ENCODE measurements around the gene MIGA1. TPM values are rescaled to one million over a fixed set of nuclear protein-coding genes. Genes with fewer than 3 reads are reported as not detected.

Gene MIGA1
- total and polyA plus RNA-seq, 2 of the 13 experiments (the other 11 are each of a cell fraction or from before 2014, with no cell fraction given) = 3.8 to 6.6 TPM

DNA sequence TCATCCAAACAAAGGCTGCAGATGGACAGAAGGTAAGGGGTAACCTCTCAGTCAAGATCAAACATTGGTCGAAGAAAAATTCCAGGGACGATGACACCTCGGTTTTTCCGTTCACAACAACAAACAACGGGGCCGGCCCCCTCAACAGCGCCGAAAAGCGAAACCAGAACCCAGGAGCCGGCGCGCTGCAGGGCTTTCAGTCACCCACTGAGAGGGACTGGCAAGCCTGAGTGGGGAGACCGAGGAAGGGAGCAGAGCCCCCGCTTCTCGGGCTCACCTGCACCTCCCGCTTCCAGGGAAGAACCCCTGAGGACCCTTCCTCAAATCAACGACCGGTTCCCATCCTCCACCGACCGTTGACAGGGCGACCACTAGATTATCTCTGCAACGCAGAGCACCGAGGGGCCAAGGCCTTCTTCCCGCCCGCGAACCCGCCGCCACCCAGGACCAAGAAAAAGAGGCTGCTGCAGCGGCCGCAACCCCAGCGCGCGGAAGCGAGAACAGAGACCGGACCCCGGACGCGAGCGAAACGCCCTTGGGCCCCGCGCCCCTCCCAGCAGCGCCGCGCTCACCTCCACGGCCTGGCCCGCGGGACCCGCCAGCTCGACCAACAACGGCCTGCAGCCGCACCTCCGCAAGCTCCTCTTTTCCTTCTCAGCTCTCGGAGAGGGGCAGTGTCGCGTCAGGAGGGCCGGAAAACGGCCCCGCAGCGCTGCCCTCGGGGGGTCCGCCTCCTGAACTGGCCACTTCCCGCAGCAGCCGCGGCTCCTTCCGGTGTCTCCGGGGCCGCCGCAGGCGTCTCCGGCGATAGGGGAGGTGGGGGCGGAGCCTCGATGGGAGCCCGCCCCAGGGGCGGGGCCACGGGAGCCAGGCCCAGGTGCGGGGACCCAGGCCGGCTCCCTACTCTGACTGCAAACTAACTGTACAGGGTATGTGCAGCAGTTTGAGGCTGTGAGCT lies 20.1 kb upstream of the MIGA1 start, which contains the start of gene USP33 (continued):
- TF ChIP-seq, protein P1, sequence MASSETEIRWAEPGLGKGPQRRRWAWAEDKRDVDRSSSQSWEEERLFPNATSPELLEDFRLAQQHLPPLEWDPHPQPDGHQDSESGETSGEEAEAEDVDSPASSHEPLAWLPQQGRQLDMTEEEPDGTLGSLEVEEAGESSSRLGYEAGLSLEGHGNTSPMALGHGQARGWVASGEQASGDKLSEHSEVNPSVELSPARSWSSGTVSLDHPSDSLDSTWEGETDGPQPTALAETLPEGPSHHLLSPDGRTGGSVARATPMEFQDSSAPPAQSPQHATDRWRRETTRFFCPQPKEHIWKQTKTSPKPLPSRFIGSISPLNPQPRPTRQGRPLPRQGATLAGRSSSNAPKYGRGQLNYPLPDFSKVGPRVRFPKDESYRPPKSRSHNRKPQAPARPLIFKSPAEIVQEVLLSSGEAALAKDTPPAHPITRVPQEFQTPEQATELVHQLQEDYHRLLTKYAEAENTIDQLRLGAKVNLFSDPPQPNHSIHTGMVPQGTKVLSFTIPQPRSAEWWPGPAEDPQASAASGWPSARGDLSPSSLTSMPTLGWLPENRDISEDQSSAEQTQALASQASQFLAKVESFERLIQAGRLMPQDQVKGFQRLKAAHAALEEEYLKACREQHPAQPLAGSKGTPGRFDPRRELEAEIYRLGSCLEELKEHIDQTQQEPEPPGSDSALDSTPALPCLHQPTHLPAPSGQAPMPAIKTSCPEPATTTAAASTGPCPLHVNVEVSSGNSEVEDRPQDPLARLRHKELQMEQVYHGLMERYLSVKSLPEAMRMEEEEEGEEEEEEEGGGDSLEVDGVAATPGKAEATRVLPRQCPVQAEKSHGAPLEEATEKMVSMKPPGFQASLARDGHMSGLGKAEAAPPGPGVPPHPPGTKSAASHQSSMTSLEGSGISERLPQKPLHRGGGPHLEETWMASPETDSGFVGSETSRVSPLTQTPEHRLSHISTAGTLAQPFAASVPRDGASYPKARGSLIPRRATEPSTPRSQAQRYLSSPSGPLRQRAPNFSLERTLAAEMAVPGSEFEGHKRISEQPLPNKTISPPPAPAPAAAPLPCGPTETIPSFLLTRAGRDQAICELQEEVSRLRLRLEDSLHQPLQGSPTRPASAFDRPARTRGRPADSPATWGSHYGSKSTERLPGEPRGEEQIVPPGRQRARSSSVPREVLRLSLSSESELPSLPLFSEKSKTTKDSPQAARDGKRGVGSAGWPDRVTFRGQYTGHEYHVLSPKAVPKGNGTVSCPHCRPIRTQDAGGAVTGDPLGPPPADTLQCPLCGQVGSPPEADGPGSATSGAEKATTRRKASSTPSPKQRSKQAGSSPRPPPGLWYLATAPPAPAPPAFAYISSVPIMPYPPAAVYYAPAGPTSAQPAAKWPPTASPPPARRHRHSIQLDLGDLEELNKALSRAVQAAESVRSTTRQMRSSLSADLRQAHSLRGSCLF (CRISPR knock-in tag; IDR thresholded peaks at IDR 0.05; ENCODE audit: borderline replicate concordance) = no peak
- TF ChIP-seq IKZF4 (CRISPR knock-in tag; IDR thresholded peaks at IDR 0.05; ENCODE audit: borderline replicate concordance, low read depth, not compliant biosample characterization) (no peak), SIN3A (IDR thresholded peaks at IDR 0.05; ENCODE audit: borderline replicate concordance, low read depth, low read length) (0 out of 2 replicates have a peak, but pooled peaks have one; percentile 20), ZNF713 (CRISPR knock-in tag; IDR thresholded peaks at IDR 0.05) (no peak), ZNF878 (CRISPR knock-in tag; IDR thresholded peaks at IDR 0.05) (0 out of 2 replicates have a peak, but pooled peaks have one; percentile 25), SRSF1 (optimal IDR thresholded peaks at IDR 0.05; ENCODE audit: low read depth, low read length) (peak; percentile 94), RFXAP (CRISPR knock-in tag; IDR thresholded peaks at IDR 0.05; ENCODE audit: borderline replicate concordance) (0 out of 2 replicates have a peak, but pooled peaks have one; percentile 44), ELF4 (CRISPR knock-in tag; IDR thresholded peaks at IDR 0.05; ENCODE audit: borderline replicate concordance) (no peak), SATB2 (CRISPR knock-in tag; IDR thresholded peaks at IDR 0.05) (no peak; the same call in 1 of the 2 replicates), IRF2 (CRISPR knock-in tag; IDR thresholded peaks at IDR 0.05) (peak; percentile 58), FOXK2 (IDR thresholded peaks at IDR 0.05) (no peak), CBX1 (IDR thresholded peaks at IDR 0.05; ENCODE audit: low read depth) (peak; percentile 28), ZNF652 (CRISPR knock-in tag; IDR thresholded peaks at IDR 0.05; ENCODE audit: borderline replicate concordance, low read depth) (no peak), GPBP1L1 (CRISPR knock-in tag; IDR thresholded peaks at IDR 0.05) (no peak), KDM2A (CRISPR knock-in tag; IDR thresholded peaks at IDR 0.05; ENCODE audit: borderline replicate concordance, low read depth) (peak; percentile 81)
- TF ChIP-seq, protein P2, sequence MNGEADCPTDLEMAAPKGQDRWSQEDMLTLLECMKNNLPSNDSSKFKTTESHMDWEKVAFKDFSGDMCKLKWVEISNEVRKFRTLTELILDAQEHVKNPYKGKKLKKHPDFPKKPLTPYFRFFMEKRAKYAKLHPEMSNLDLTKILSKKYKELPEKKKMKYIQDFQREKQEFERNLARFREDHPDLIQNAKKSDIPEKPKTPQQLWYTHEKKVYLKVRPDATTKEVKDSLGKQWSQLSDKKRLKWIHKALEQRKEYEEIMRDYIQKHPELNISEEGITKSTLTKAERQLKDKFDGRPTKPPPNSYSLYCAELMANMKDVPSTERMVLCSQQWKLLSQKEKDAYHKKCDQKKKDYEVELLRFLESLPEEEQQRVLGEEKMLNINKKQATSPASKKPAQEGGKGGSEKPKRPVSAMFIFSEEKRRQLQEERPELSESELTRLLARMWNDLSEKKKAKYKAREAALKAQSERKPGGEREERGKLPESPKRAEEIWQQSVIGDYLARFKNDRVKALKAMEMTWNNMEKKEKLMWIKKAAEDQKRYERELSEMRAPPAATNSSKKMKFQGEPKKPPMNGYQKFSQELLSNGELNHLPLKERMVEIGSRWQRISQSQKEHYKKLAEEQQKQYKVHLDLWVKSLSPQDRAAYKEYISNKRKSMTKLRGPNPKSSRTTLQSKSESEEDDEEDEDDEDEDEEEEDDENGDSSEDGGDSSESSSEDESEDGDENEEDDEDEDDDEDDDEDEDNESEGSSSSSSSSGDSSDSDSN (CRISPR knock-in tag; IDR thresholded peaks at IDR 0.05) = peak; percentile 94
- TF ChIP-seq, protein P3, sequence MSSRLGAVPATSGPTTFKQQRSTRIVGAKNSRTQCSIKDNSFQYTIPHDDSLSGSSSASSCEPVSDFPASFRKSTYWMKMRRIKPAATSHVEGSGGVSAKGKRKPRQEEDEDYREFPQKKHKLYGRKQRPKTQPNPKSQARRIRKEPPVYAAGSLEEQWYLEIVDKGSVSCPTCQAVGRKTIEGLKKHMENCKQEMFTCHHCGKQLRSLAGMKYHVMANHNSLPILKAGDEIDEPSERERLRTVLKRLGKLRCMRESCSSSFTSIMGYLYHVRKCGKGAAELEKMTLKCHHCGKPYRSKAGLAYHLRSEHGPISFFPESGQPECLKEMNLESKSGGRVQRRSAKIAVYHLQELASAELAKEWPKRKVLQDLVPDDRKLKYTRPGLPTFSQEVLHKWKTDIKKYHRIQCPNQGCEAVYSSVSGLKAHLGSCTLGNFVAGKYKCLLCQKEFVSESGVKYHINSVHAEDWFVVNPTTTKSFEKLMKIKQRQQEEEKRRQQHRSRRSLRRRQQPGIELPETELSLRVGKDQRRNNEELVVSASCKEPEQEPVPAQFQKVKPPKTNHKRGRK (CRISPR knock-in tag; IDR thresholded peaks at IDR 0.05) = no peak

All from HepG2 (cell line).